ENCODE data around the gene EVI5.

DNA sequence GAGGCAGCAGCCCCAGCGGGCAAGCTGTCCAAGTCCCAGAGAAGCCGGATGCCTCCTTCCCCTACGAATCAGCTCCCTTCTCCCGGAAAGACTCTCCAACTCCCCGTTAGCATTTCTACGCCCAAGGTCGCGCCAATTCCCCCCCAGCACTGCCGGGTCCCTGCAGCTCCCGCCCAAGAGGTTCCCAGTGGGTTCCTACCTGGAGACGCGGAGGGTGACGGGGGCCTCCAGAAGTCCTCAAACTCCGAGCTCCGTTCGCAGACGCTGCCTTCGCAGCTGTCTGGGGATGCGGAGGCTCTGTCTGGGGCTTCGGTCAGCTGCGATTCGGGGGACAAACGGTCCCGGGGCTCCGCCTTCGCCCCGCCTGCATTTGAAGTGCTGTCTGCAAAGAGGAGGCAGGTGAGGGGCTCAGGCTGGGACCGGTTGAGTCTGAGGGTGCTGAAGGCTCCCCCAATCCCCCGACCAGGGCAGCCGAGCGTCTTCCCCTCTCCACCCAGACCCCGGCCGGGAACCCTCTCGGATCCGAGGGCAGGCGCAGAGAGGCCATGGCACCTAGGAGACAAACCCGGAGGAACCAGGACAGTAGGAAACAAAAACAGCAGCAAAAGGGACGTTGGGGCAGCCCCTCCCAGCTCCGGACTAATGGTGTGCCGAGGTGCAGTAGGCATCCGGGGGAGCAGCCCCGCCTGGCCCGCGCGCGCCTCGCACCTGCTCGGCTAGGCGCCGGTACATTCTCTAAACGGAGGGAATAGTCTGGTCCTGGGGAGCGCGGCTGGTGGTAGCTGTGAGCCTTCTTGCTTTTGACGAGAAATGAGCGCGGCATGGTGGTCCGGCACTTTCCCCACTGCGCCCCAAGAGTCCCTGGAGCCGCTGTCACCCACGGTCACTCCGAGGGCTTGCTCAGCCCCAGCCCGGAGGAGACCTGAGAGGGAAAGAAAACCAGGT, 302.0 kb downstream of the EVI5 start:
- TF ChIP-seq, protein P1, sequence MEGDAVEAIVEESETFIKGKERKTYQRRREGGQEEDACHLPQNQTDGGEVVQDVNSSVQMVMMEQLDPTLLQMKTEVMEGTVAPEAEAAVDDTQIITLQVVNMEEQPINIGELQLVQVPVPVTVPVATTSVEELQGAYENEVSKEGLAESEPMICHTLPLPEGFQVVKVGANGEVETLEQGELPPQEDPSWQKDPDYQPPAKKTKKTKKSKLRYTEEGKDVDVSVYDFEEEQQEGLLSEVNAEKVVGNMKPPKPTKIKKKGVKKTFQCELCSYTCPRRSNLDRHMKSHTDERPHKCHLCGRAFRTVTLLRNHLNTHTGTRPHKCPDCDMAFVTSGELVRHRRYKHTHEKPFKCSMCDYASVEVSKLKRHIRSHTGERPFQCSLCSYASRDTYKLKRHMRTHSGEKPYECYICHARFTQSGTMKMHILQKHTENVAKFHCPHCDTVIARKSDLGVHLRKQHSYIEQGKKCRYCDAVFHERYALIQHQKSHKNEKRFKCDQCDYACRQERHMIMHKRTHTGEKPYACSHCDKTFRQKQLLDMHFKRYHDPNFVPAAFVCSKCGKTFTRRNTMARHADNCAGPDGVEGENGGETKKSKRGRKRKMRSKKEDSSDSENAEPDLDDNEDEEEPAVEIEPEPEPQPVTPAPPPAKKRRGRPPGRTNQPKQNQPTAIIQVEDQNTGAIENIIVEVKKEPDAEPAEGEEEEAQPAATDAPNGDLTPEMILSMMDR (IDR thresholded peaks at IDR 0.05): no peak
- peak; percentile 91 for TF ChIP-seq EZH2phosphoT487 (IDR thresholded peaks at IDR 0.05)

All from neural progenitor cell (in vitro differentiated cells).